Small intestine (tissue), 7 donors: ENCODE measurements around the gene ZC3H4. TPM values are rescaled to one million over a fixed set of nuclear protein-coding genes. Genes with fewer than 3 reads are reported as not detected.
A peak's percentile ranks its signal among the peaks of the same experiment; 100 is the strongest.

ENCODE experiments used
- DNase-seq, 2 donors: peaks; one replicate each; pipeline versions ENCODE4 v3.0.0 to v3.0.0-alpha.2; 2013
- FAIRE-seq: peaks from 2 replicates; lab custom pipeline; 2012; peaks lifted over from hg19 to GRCh38; lab: Jason Lieb, UNC
- H3K27ac ChIP-seq, 3 donors: one replicate each; pipeline ENCODE4 v1.5.1; 2013; ENCODE audit warnings: low read length in 2 of 3, mild to moderate bottlenecking in 2 of 3, control low read depth in 1 of 3, inconsistent platforms in 1 of 3, low read depth in 1 of 3, moderate library complexity in 1 of 3
- H3K27me3 ChIP-seq, 3 donors: one replicate each; pipeline ENCODE4 v1.6.1; 2013; ENCODE audit warnings: low read length in 3 of 3, inconsistent platforms in 1 of 3; ENCODE audit not compliant: control insufficient read depth in 3 of 3, insufficient read depth in 3 of 3
- H3K36me3 ChIP-seq, 3 donors: one replicate each; pipeline ENCODE4 v1.6.1; 2013; ENCODE audit warnings: low read length in 3 of 3, inconsistent platforms in 1 of 3, low read depth in 1 of 3, mild to moderate bottlenecking in 1 of 3, moderate library complexity in 1 of 3; ENCODE audit not compliant: control insufficient read depth in 3 of 3, insufficient read depth in 2 of 3
- H3K4me1 ChIP-seq, 3 donors: one replicate each; pipeline ENCODE4 v1.6.1; 2013; ENCODE audit warnings: low read length in 2 of 3, inconsistent platforms in 1 of 3, low read depth in 1 of 3, mild to moderate bottlenecking in 1 of 3, moderate library complexity in 1 of 3; ENCODE audit not compliant: control insufficient read depth in 3 of 3, insufficient read depth in 2 of 3
- H3K4me3 ChIP-seq, 3 donors: one replicate each; pipeline ENCODE4 v1.5.1; 2013; ENCODE audit warnings: low read length in 3 of 3, control low read depth in 1 of 3, inconsistent platforms in 1 of 3, low read depth in 1 of 3, mild to moderate bottlenecking in 1 of 3, moderate library complexity in 1 of 3
- H3K9me3 ChIP-seq, 2 donors: one replicate each; pipeline ENCODE4 v1.6.1; 2013; ENCODE audit warnings: low read depth in 1 of 2, low read length in 1 of 2; ENCODE audit not compliant: control insufficient read depth in 2 of 2, insufficient read depth in 1 of 2
- WGBS, 3 donors: extraction: QIAGEN DNeasy Blood & Tissue Kit; methylation state at CpG; one replicate each; pipeline ENCODE4 v1.1.7; 2013; 5-methylcytosine and 5-hydroxymethylcytosine counted together
- polyA plus RNA-seq, 4 donors: library from polyadenylated mRNA; stranded (reverse) in 3 of 4; unstranded in 1 of 4; fragments of 200-250 nt in 3 of 4; fragments of 120-200 nt in 1 of 4; gene quantifications; one replicate each; pipeline versions ENCODE4 v1.2.1 to v1.2.3, GENCODE V29; 2013
- donor health status: healthy with polysubstance abuse.
- donor health status: control.
- donor health status: control.
- donor health status: Bipolar disorder and iron deficiency.
- donor health status: healthy.

ZC3H4 gene
- polyA plus RNA-seq, 4 donors = 7.3 to 31.6 (median 14.4) TPM

- 89 to 93% (median 90%) methylated on average over 7 to 8 of the region's 8 CpGs for WGBS, 3 donors
Observed at GRCh38 chr19:47026889-47027288, 86.7 kb downstream of the ZC3H4 start.

GRCh38 chr19:47026156-47026555, 87.4 kb downstream of the ZC3H4 start:
- FAIRE-seq = no peak
- Histone ChIP-seq H3K9me3 (no peaks in the 10 kb centered on the region), H3K4me1 (peaks cover 0 to 2% (median 0%) of the 10 kb centered on the region in 3 donors), H3K36me3 (no peaks in the 10 kb centered on the region), H3K4me3 (no peak overlapping the region), H3K27ac (no peak overlapping the region), H3K27me3 (peaks cover 7 to 81% (median 35%) of the 10 kb centered on the region in 3 donors)
- DNase-seq = no peak
- WGBS, 3 donors = 57 to 86% (median 72%) methylated on average over 2 of the region's 2 CpGs

More at GRCh38 chr19:47026889-47027288, 86.7 kb downstream of the ZC3H4 start:
- peaks cover 0 to under 1% (median 0%) of the 10 kb centered on the region in 3 donors for H3K4me1 ChIP-seq
- H3K27me3 ChIP-seq = peaks cover 2 to 76% (median 28%) of the 10 kb centered on the region in 3 donors
- no peaks in the 10 kb centered on the region for H3K36me3 ChIP-seq
- no peak for DNase-seq
- no peak overlapping the region for H3K27ac ChIP-seq
- no peak overlapping the region for H3K4me3 ChIP-seq
- H3K9me3 ChIP-seq = no peaks in the 10 kb centered on the region
- no peak for FAIRE-seq

GRCh38 chr19:47024502-47024901, 89.1 kb downstream of the ZC3H4 start:
- no peak for FAIRE-seq
- no peaks in the 10 kb centered on the region for H3K36me3 ChIP-seq
- WGBS, 3 donors = 65 to 79% (median 69%) methylated on average over 5 of the region's 5 CpGs
- DNase-seq = no peak
- peaks cover 8 to 84% (median 36%) of the 10 kb centered on the region in 3 donors for H3K27me3 ChIP-seq
- H3K27ac ChIP-seq = no peak overlapping the region
- H3K4me1 ChIP-seq = peaks cover 0 to 13% (median 4%) of the 10 kb centered on the region in 3 donors
- H3K4me3 ChIP-seq = no peak overlapping the region
- H3K9me3 ChIP-seq = no peaks in the 10 kb centered on the region

- Histone ChIP-seq H3K27ac (no peak overlapping the region), H3K9me3 (no peaks in the 10 kb centered on the region), H3K36me3 (no peaks in the 10 kb centered on the region), H3K4me1 (peaks cover 0 to 13% (median 4%) of the 10 kb centered on the region in 3 donors), H3K4me3 (no peak overlapping the region), H3K27me3 (peaks cover 11 to 85% (median 40%) of the 10 kb centered on the region in 3 donors)
- WGBS, 3 donors = 21 to 38% (median 34%) methylated on average over 7 of the region's 7 CpGs
- DNase-seq = no peak
- FAIRE-seq = no peak
Observed at GRCh38 chr19:47023448-47023794, 90.2 kb downstream of the ZC3H4 start.

- DNase-seq (no peak), FAIRE-seq (no peak)
- no peaks in the 10 kb centered on the region for H3K36me3 ChIP-seq
- H3K9me3 ChIP-seq = no peaks in the 10 kb centered on the region
- H3K27me3 ChIP-seq = peaks cover 11 to 82% (median 34%) of the 10 kb centered on the region in 3 donors
- H3K4me1 ChIP-seq = peaks cover 0 to 13% (median 4%) of the 10 kb centered on the region in 3 donors
- H3K4me3 ChIP-seq = no peak overlapping the region
- 3 to 8% (median 4%) methylated on average over 32 to 33 of the region's 33 CpGs for WGBS, 3 donors
- H3K27ac ChIP-seq = no peak overlapping the region
Observed at GRCh38 chr19:47022541-47023447, 90.8 kb downstream of the ZC3H4 start.

- peaks cover 0 to 13% (median 4%) of the 10 kb centered on the region in 3 donors for H3K4me1 ChIP-seq
- H3K36me3 ChIP-seq = no peaks in the 10 kb centered on the region
- 31 to 48% (median 36%) methylated on average over 14 of the region's 14 CpGs for WGBS, 3 donors
- no peak overlapping the region for H3K27ac ChIP-seq
- DNase-seq (no peak), FAIRE-seq (no peak)
- H3K27me3 ChIP-seq = peaks cover 11 to 79% (median 32%) of the 10 kb centered on the region in 3 donors
- H3K4me3 ChIP-seq = no peak overlapping the region
- no peaks in the 10 kb centered on the region for H3K9me3 ChIP-seq
Observed at GRCh38 chr19:47022140-47022536, 91.4 kb downstream of the ZC3H4 start.

GRCh38 chr19:47021536-47022139, 91.9 kb downstream of the ZC3H4 start:
- no peak for DNase-seq
- 5 to 10% (median 9%) methylated on average over 39 to 50 of the region's 50 CpGs for WGBS, 3 donors
- Histone ChIP-seq H3K4me1 (peaks cover 0 to 13% (median 4%) of the 10 kb centered on the region in 3 donors), H3K27ac (no peak overlapping the region), H3K9me3 (no peaks in the 10 kb centered on the region), H3K27me3 (peaks cover 11 to 75% (median 28%) of the 10 kb centered on the region in 3 donors), H3K4me3 (peak overlapping the region in 1 of 3 donors; percentile 9), H3K36me3 (no peaks in the 10 kb centered on the region)
- no peak for FAIRE-seq

- no peak overlapping the region for H3K27ac ChIP-seq
- FAIRE-seq (no peak), DNase-seq (no peak)
- no peaks in the 10 kb centered on the region for H3K9me3 ChIP-seq
- peaks cover 11 to 70% (median 26%) of the 10 kb centered on the region in 3 donors for H3K27me3 ChIP-seq
- WGBS, 3 donors = 1 to 3% (median 1%) methylated on average over 25 to 37 of the region's 37 CpGs
- peaks cover 0 to 13% (median 4%) of the 10 kb centered on the region in 3 donors for H3K4me1 ChIP-seq
- no peaks in the 10 kb centered on the region for H3K36me3 ChIP-seq
- peak overlapping the region in 1 of 3 donors; percentile 34 for H3K4me3 ChIP-seq
Observed at GRCh38 chr19:47020992-47021496, 92.5 kb downstream of the ZC3H4 start.
